Measurements from ENCODE around the gene MAP2K2. TPM values are rescaled to one million over a fixed set of nuclear protein-coding genes. Genes with fewer than 3 reads are reported as not detected.

Gene MAP2K2
- total and polyA plus RNA-seq, 4 donors = 40.3 to 72.7 (median 54.1) TPM

GRCh38 chr19:4100647-4101495 is 23.1 kb downstream of the MAP2K2 start:
- no peak for DNase-seq (ENCODE audit: low spot score)
- Histone ChIP-seq H3K27me3 (ENCODE audit: control insufficient read depth in 4 of 4, insufficient read depth in 4 of 4, low read length in 3 of 4) (no peaks in the 10 kb centered on the region), H3K9me3 (ENCODE audit: control insufficient read depth in 4 of 4, low read length in 3 of 4) (no peaks in the 10 kb centered on the region), H3K27ac (ENCODE audit: low read depth in 1 of 2, low read length in 2 of 2) (no peak overlapping the region), H3K4me3 (ENCODE audit: low read depth in 1 of 3, low read length in 3 of 3) (no peak overlapping the region), H3K36me3 (ENCODE audit: control insufficient read depth in 4 of 4, insufficient read depth in 3 of 4, low read depth in 1 of 4, low read length in 3 of 4) (peaks cover 7 to 44% (median 14%) of the 10 kb centered on the region in 4 donors), H3K4me1 (ENCODE audit: control insufficient read depth in 4 of 4, insufficient read depth in 4 of 4, low read length in 3 of 4) (no peaks in the 10 kb centered on the region), H3K9ac (ENCODE audit: low read depth in 1 of 2, low read length in 2 of 2) (no peak overlapping the region)
- 96% methylated on average over 38 of the region's 38 CpGs for WGBS
- no peak for TF ChIP-seq GABPA (IDR thresholded peaks at IDR 0.05 in 1 of 2, conservative IDR thresholded peaks at IDR 0.05 in 1 of 2)
- TF ChIP-seq, protein P1, sequence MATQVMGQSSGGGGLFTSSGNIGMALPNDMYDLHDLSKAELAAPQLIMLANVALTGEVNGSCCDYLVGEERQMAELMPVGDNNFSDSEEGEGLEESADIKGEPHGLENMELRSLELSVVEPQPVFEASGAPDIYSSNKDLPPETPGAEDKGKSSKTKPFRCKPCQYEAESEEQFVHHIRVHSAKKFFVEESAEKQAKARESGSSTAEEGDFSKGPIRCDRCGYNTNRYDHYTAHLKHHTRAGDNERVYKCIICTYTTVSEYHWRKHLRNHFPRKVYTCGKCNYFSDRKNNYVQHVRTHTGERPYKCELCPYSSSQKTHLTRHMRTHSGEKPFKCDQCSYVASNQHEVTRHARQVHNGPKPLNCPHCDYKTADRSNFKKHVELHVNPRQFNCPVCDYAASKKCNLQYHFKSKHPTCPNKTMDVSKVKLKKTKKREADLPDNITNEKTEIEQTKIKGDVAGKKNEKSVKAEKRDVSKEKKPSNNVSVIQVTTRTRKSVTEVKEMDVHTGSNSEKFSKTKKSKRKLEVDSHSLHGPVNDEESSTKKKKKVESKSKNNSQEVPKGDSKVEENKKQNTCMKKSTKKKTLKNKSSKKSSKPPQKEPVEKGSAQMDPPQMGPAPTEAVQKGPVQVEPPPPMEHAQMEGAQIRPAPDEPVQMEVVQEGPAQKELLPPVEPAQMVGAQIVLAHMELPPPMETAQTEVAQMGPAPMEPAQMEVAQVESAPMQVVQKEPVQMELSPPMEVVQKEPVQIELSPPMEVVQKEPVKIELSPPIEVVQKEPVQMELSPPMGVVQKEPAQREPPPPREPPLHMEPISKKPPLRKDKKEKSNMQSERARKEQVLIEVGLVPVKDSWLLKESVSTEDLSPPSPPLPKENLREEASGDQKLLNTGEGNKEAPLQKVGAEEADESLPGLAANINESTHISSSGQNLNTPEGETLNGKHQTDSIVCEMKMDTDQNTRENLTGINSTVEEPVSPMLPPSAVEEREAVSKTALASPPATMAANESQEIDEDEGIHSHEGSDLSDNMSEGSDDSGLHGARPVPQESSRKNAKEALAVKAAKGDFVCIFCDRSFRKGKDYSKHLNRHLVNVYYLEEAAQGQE (IDR thresholded peaks at IDR 0.05) = no peak
- TF ChIP-seq ZBTB33 (IDR thresholded peaks at IDR 0.05) = no peak
- no peak for TF ChIP-seq ATF3 (IDR thresholded peaks at IDR 0.05)
- no peak for TF ChIP-seq NR2F2 (IDR thresholded peaks at IDR 0.05)
- TF ChIP-seq CTCF (IDR thresholded peaks at IDR 0.05; ENCODE audit: low read depth, low read length, missing input control) = no peak
- no peak for TF ChIP-seq HNF4G (IDR thresholded peaks at IDR 0.05)
- no peak for TF ChIP-seq YY1 (IDR thresholded peaks at IDR 0.05)
- TF ChIP-seq, protein P2, sequence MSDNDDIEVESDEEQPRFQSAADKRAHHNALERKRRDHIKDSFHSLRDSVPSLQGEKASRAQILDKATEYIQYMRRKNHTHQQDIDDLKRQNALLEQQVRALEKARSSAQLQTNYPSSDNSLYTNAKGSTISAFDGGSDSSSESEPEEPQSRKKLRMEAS (IDR thresholded peaks at IDR 0.05) = no peak
- no peak for TF ChIP-seq JUND (IDR thresholded peaks at IDR 0.05)
- TF ChIP-seq FOXA1 (IDR thresholded peaks at IDR 0.05) = no peak
- TF ChIP-seq FOXA2 (IDR thresholded peaks at IDR 0.05) = no peak
- no peak for TF ChIP-seq SP1 (IDR thresholded peaks at IDR 0.05)
- no peak for TF ChIP-seq EGR1 (IDR thresholded peaks at IDR 0.05; ENCODE audit: low read depth in 2 of 2)
- no peak for TF ChIP-seq HNF4A (conservative IDR thresholded peaks at IDR 0.05)

Measured in liver (tissue), 9 donors.